H9 (cell line): ENCODE results near the gene KCNK1. TPM values are rescaled to one million over a fixed set of nuclear protein-coding genes. Genes with fewer than 3 reads are reported as not detected.

Experiments
- DNase-seq: peaks from one replicate; pipeline ENCODE4 v3.0.0-alpha.2; 2017
- H2AFZ ChIP-seq: one replicate; pipeline ENCODE4 v1.6.1; 2013; ENCODE audit warnings: mild to moderate bottlenecking, low read length, control low read depth, moderate library complexity
- H2AK5ac ChIP-seq: 2 replicates; pipeline ENCODE4 v1.6.1; 2013; ENCODE audit warnings: low read length, control low read depth, mixed read lengths; ENCODE audit not compliant: insufficient read length
- H2BK120ac ChIP-seq: one replicate; pipeline ENCODE4 v1.6.1; 2013; ENCODE audit warnings: low read depth, mild to moderate bottlenecking, low read length, control low read depth, inconsistent platforms; ENCODE audit not compliant: poor library complexity, severe bottlenecking
- H2BK12ac ChIP-seq: 2 replicates; pipeline ENCODE4 v1.6.1; 2013; ENCODE audit warnings: low read length, control low read depth, mixed read lengths, low read depth; ENCODE audit not compliant: insufficient read length
- H2BK15ac ChIP-seq: 2 replicates; pipeline ENCODE4 v1.6.1; 2013; ENCODE audit warnings: low read depth, low read length, control low read depth
- H2BK20ac ChIP-seq: one replicate; pipeline ENCODE4 v1.6.1; 2013; ENCODE audit warnings: low read depth, mild to moderate bottlenecking, low read length, control low read depth, inconsistent platforms; ENCODE audit not compliant: poor library complexity, severe bottlenecking
- H2BK5ac ChIP-seq: 2 replicates; pipeline ENCODE4 v1.6.1; 2013; ENCODE audit warnings: low read length, control low read depth, mixed read lengths; ENCODE audit not compliant: insufficient read length
- H3K14ac ChIP-seq: 2 replicates; pipeline ENCODE4 v1.6.1; 2013; ENCODE audit warnings: low read length, control low read depth; ENCODE audit not compliant: insufficient read depth
- H3K18ac ChIP-seq: 2 replicates; pipeline ENCODE4 v1.6.1; 2013; ENCODE audit warnings: low read depth, mild to moderate bottlenecking, mixed read lengths, low read length, control low read depth; ENCODE audit not compliant: insufficient read length
- H3K23ac ChIP-seq: 2 replicates; pipeline ENCODE4 v1.6.1; 2013; ENCODE audit warnings: low read length, control low read depth, mixed read lengths, low read depth; ENCODE audit not compliant: insufficient read length
- H3K23me2 ChIP-seq: 2 replicates; pipeline ENCODE4 v1.6.1; 2013; ENCODE audit warnings: low read depth, mild to moderate bottlenecking, mixed read lengths, low read length, control low read depth; ENCODE audit not compliant: insufficient read length, poor library complexity, severe bottlenecking
- H3K27ac ChIP-seq: 2 replicates; pipeline ENCODE4 v1.5.1; 2013; ENCODE audit warnings: low read length, control low read depth, mixed read lengths, low read depth; ENCODE audit not compliant: insufficient read length
- H3K27me3 ChIP-seq: 2 replicates; pipeline ENCODE4 v1.6.1; 2013; ENCODE audit warnings: low read length, control low read depth, inconsistent platforms; ENCODE audit not compliant: insufficient read depth
- H3K4ac ChIP-seq: 2 replicates; pipeline ENCODE4 v1.6.1; 2013; ENCODE audit warnings: low read depth, mild to moderate bottlenecking, control low read depth, inconsistent platforms, low read length, moderate library complexity
- H3K4me1 ChIP-seq: 2 replicates; pipeline ENCODE4 v1.6.1; 2013; ENCODE audit warnings: low read length, control low read depth, inconsistent platforms; ENCODE audit not compliant: insufficient read depth
- H3K4me2 ChIP-seq: 2 replicates; pipeline ENCODE4 v1.6.1; 2013; ENCODE audit warnings: low read length, control low read depth, mixed read lengths; ENCODE audit not compliant: insufficient read length, insufficient read depth
- H3K56ac ChIP-seq: 2 replicates; pipeline ENCODE4 v1.6.1; 2013; ENCODE audit warnings: low read depth, mild to moderate bottlenecking, mixed read lengths, low read length, control low read depth; ENCODE audit not compliant: insufficient read length
- H3K79me1 ChIP-seq: 2 replicates; pipeline ENCODE4 v1.6.1; 2013; ENCODE audit warnings: low read depth, mild to moderate bottlenecking, moderate library complexity, low read length, control low read depth, inconsistent platforms; ENCODE audit not compliant: insufficient read depth, poor library complexity, severe bottlenecking
- H3K79me2 ChIP-seq: 2 replicates; pipeline ENCODE4 v1.6.1; 2013; ENCODE audit warnings: low read length, control low read depth, inconsistent platforms; ENCODE audit not compliant: insufficient read depth
- H3K9ac ChIP-seq: 2 replicates; pipeline ENCODE4 v1.6.1; 2013; ENCODE audit warnings: low read length, control low read depth, mixed read lengths; ENCODE audit not compliant: insufficient read length; ENCODE audit errors: extremely low read depth
- H3K9me3 ChIP-seq: one replicate; pipeline ENCODE4 v1.6.1; 2013; ENCODE audit warnings: low read depth, low read length, inconsistent platforms; ENCODE audit not compliant: control insufficient read depth
- H3T11ph ChIP-seq: one replicate; pipeline ENCODE4 v1.6.1; 2013; ENCODE audit warnings: mild to moderate bottlenecking, low read length, control low read depth, inconsistent platforms
- H4K20me1 ChIP-seq: one replicate; pipeline ENCODE4 v1.6.1; 2013; ENCODE audit not compliant: control insufficient read depth, insufficient read length, insufficient read depth
- H4K5ac ChIP-seq: 2 replicates; pipeline ENCODE4 v1.6.1; 2013; ENCODE audit warnings: low read depth, mild to moderate bottlenecking, mixed read lengths, low read length, control low read depth; ENCODE audit not compliant: insufficient read length
- H4K8ac ChIP-seq: replicated peaks from 2 replicates; pipeline ENCODE4 v1.6.1; 2013; ENCODE audit warnings: low read length, control low read depth, mixed read lengths, low read depth; ENCODE audit not compliant: insufficient read length
- H4K91ac ChIP-seq: 2 replicates; pipeline ENCODE4 v1.6.1; 2013; ENCODE audit warnings: low read depth, mild to moderate bottlenecking, moderate library complexity, mixed read lengths, low read length, control low read depth; ENCODE audit not compliant: insufficient read length
- H3K27ac Mint-ChIP-seq, 3 experiments: 2 replicates in 2 of 3; 3 replicates in 1 of 3; pipeline ENCODE4 v1.8.0; 2020 to 2021; ENCODE audit warnings: mixed read lengths in 3 of 3, mild to moderate bottlenecking in 1 of 3, moderate library complexity in 1 of 3
- H3K27me3 Mint-ChIP-seq: 2 replicates; pipeline ENCODE4 v1.8.0; 2021; ENCODE audit warnings: low read depth, mild to moderate bottlenecking, moderate library complexity, mixed read lengths
- H3K36me3 Mint-ChIP-seq, 3 experiments: 2 replicates in 2 of 3; 3 replicates in 1 of 3; pipeline ENCODE4 v1.8.0; 2020 to 2021; ENCODE audit warnings: low read depth in 3 of 3, mixed read lengths in 3 of 3; ENCODE audit not compliant: insufficient read depth in 1 of 3
- H3K4me1 Mint-ChIP-seq, 2 experiments: 2 replicates each; pipeline ENCODE4 v1.8.0; 2020; ENCODE audit warnings: mixed read lengths in 2 of 2
- H3K4me3 Mint-ChIP-seq, 2 experiments: 2 replicates in 1 of 2; 3 replicates in 1 of 2; pipeline ENCODE4 v1.8.0; 2020 to 2021; ENCODE audit warnings: mild to moderate bottlenecking in 2 of 2, mixed read lengths in 2 of 2, moderate library complexity in 1 of 2
- H3K9me3 Mint-ChIP-seq, 2 experiments: 2 replicates in 1 of 2; 3 replicates in 1 of 2; pipeline ENCODE4 v1.8.0; 2020; ENCODE audit warnings: mild to moderate bottlenecking in 2 of 2, mixed read lengths in 2 of 2, moderate library complexity in 1 of 2
- WGBS: extraction: QIAGEN DNeasy Blood & Tissue Kit; methylation state at CpG from one replicate; pipeline ENCODE4 v1.1.7; 2013; ENCODE audit warnings: missing lambda C conversion rate, low lambda C conversion rate, mixed read lengths; ENCODE audit not compliant: insufficient read length; ENCODE audit errors: extremely low coverage; 5-methylcytosine and 5-hydroxymethylcytosine counted together
- total RNA-seq: library from RNA; stranded (reverse); gene quantifications from 2 replicates; pipeline ENCODE4 v1.2.1, GENCODE V29; 2021
- TF ChIP-seq, protein P1 (sequence below): fragments of 200-600 bp; sonication (generic); conservative IDR thresholded peaks from 3 replicates; pipeline ENCODE4 v1.8.0; 2021; ENCODE audit warnings: antibody characterized with exemption, mild to moderate bottlenecking

The KCNK1 gene
- total RNA-seq, 1 experiment from 2014 or later: 9.9 TPM

DNA sequence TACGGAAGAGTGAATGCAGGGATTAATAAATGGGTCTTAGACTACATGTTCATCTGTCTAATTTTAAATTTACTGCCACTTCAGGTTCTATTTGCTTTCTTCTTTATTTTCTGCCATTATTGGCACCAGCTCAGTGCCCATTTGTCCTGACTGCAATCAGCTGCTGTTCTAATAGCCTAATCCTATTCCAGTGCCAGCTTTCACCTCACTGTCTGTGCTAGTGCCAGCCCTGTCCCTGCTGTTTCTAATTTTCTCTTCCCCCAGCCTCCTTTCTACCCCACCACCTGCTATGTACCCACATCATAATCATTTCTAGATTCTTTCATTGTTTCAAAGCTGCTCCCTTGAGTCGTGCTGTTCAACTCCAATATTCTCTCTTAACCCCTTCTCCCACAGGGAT lies 86.4 kb downstream of the KCNK1 start:
- Histone ChIP-seq H4K8ac (no peak overlapping the region), H3K14ac (no peak overlapping the region), H3K27ac (no peak overlapping the region), H2BK12ac (no peak overlapping the region), H3K18ac (no peak overlapping the region), H3K27me3 (no peaks in the 10 kb centered on the region), H2BK120ac (no peak overlapping the region), H3K9me3 (no peaks in the 10 kb centered on the region), H3K4me2 (no peak overlapping the region), H2AK5ac (no peak overlapping the region), H4K20me1 (no peaks in the 10 kb centered on the region), H4K5ac (no peak overlapping the region), H3K4me1 (no peaks in the 10 kb centered on the region), H4K91ac (no peak overlapping the region), H2BK5ac (no peak overlapping the region), H3T11ph (no peak overlapping the region), H3K4ac (no peak overlapping the region), H3K23me2 (no peaks in the 10 kb centered on the region), H2BK15ac (no peak overlapping the region), H3K79me2 (no peaks in the 10 kb centered on the region), H2BK20ac (no peak overlapping the region), H2AFZ (no peak overlapping the region), H3K9ac (no peak overlapping the region), H3K79me1 (no peaks in the 10 kb centered on the region), H3K23ac (no peak overlapping the region), H3K56ac (no peak overlapping the region)
- no peaks in the 10 kb centered on the region for H3K27me3 Mint-ChIP-seq
- peaks cover 0 to 5% of the 10 kb centered on the region in 2 experiments; a peak in 2 of 4 replicates for H3K4me1 Mint-ChIP-seq
- H3K27ac Mint-ChIP-seq: no peak overlapping the region
- no peak overlapping the region for H3K4me3 Mint-ChIP-seq
- peaks cover 8% of the 10 kb centered on the region in 2 experiments; a peak in 3 of 5 replicates for H3K9me3 Mint-ChIP-seq
- no peak for DNase-seq
- peaks cover 0 to 7% (median 0%) of the 10 kb centered on the region in 3 experiments; a peak in 2 of 7 replicates for H3K36me3 Mint-ChIP-seq
- TF ChIP-seq, protein P1, sequence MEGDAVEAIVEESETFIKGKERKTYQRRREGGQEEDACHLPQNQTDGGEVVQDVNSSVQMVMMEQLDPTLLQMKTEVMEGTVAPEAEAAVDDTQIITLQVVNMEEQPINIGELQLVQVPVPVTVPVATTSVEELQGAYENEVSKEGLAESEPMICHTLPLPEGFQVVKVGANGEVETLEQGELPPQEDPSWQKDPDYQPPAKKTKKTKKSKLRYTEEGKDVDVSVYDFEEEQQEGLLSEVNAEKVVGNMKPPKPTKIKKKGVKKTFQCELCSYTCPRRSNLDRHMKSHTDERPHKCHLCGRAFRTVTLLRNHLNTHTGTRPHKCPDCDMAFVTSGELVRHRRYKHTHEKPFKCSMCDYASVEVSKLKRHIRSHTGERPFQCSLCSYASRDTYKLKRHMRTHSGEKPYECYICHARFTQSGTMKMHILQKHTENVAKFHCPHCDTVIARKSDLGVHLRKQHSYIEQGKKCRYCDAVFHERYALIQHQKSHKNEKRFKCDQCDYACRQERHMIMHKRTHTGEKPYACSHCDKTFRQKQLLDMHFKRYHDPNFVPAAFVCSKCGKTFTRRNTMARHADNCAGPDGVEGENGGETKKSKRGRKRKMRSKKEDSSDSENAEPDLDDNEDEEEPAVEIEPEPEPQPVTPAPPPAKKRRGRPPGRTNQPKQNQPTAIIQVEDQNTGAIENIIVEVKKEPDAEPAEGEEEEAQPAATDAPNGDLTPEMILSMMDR: no peak
- WGBS: no CpG with 5 or more reads among the region's 2 CpGs
